ENCODE measurements around the gene ANKRD61.

GRCh38 chr7:6026820-6027311 is 4.3 kb upstream of the ANKRD61 start:
- no peak for TF ChIP-seq EZH2phosphoT487 (IDR thresholded peaks at IDR 0.05; ENCODE audit: borderline replicate concordance, low read length)
- no peak for TF ChIP-seq CTCF (IDR thresholded peaks at IDR 0.05; ENCODE audit: low read depth, low read length, poor library complexity, severe bottlenecking)

All from DOHH2 (cell line).